Upper lobe of right lung (tissue), 1 donor: Measurements from ENCODE around the gene MPV17L2. TPM values are rescaled to one million over a fixed set of nuclear protein-coding genes. Genes with fewer than 3 reads are reported as not detected.

Source experiments
- ATAC-seq: fragments of 200-7000 bp; cut with Tn5 transposase; one replicate; pipeline ENCODE4 v1.9.1; 2020; ENCODE audit warnings: mild to moderate bottlenecking, moderate library complexity
- DNase-seq: peaks from one replicate; pipeline ENCODE4 v3.0.0-alpha.2; 2020
- H3K27ac ChIP-seq: fragments of 200-600 bp; one replicate; pipeline ENCODE4 v1.8.0; 2022
- H3K27me3 ChIP-seq: fragments of 200-600 bp; one replicate; pipeline ENCODE4 v1.8.0; 2022; ENCODE audit warnings: mild to moderate bottlenecking
- H3K36me3 ChIP-seq: fragments of 200-600 bp; one replicate; pipeline ENCODE4 v1.8.0; 2022
- H3K4me1 ChIP-seq: fragments of 200-600 bp; one replicate; pipeline ENCODE4 v1.8.0; 2022
- H3K4me3 ChIP-seq: fragments of 200-600 bp; one replicate; pipeline ENCODE4 v1.8.0; 2022; ENCODE audit warnings: mild to moderate bottlenecking
- H3K9me3 ChIP-seq: fragments of 200-600 bp; one replicate; pipeline ENCODE4 v1.8.0; 2022
- intact Hi-C: fragments of 100-400 bp; cut with DNase I; formaldehyde crosslinking; loops from one replicate; pipeline ENCODE4 v1.11.0; 2022
- total RNA-seq: library from RNA; stranded (reverse); fragmentation: NEBNext Ultra II Directional; extraction: Animal tissue kit (Norgen Biotek cat#: 25700); gene quantifications from one replicate; pipeline ENCODE4 v1.2.1, GENCODE V29; 2021
- TF ChIP-seq, protein P1 (sequence below): fragments of 200-600 bp; IDR thresholded peaks from one replicate; pipeline ENCODE4 v1.8.0; 2022; ENCODE audit warnings: antibody characterized with exemption
- donor health status: DM: no; HTN: yes; CAD: no; lungs with severe emphysema.

MPV17L2 gene
- total RNA-seq, 1 donor from 2014 or later = 8.2 TPM

- intact Hi-C loops = loop anchor here (10.0 kb wide), 1 partner anchor 49 kb away; no protein-coding TSS in a partner anchor
- no peaks in the 10 kb centered on the region for H3K9me3 ChIP-seq
- H3K27me3 ChIP-seq = no peaks in the 10 kb centered on the region
- no peak overlapping the region for H3K27ac ChIP-seq
- peaks cover 12% of the 10 kb centered on the region for H3K4me1 ChIP-seq
- H3K4me3 ChIP-seq = no peak overlapping the region
- H3K36me3 ChIP-seq = peaks cover 47% of the 10 kb centered on the region
- ATAC-seq (no peak), DNase-seq (no peak)
- TF ChIP-seq, protein P1, sequence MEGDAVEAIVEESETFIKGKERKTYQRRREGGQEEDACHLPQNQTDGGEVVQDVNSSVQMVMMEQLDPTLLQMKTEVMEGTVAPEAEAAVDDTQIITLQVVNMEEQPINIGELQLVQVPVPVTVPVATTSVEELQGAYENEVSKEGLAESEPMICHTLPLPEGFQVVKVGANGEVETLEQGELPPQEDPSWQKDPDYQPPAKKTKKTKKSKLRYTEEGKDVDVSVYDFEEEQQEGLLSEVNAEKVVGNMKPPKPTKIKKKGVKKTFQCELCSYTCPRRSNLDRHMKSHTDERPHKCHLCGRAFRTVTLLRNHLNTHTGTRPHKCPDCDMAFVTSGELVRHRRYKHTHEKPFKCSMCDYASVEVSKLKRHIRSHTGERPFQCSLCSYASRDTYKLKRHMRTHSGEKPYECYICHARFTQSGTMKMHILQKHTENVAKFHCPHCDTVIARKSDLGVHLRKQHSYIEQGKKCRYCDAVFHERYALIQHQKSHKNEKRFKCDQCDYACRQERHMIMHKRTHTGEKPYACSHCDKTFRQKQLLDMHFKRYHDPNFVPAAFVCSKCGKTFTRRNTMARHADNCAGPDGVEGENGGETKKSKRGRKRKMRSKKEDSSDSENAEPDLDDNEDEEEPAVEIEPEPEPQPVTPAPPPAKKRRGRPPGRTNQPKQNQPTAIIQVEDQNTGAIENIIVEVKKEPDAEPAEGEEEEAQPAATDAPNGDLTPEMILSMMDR = no peak
These were observed 28.9 kb upstream of the MPV17L2 start for GRCh38 chr19:18164072-18164471.

- no peak for ATAC-seq
- intact Hi-C loops = loop anchor here (10.0 kb wide), 1 partner anchor 51 kb away; no protein-coding TSS in a partner anchor
These were observed 27.0 kb upstream of the MPV17L2 start for GRCh38 chr19:18165794-18166544.

DNA sequence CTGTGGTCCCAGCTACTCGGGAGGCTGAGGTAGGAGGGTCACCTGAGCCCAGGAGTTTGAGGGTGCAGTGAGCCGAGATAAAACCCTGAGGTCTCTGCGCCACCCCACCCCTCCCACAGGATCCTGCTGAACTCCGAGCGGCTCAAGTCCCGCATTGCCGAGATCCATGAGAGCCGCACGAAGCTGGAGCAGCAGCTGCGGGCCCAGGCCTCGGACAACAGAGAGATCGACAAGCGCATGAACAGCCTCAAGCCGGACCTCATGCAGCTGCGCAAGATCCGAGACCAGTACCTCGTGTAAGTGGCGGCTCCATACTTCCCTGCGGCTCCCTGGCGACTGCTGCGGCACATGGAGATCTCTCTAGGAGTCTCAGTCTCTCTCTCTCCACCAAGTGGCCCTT is 26.0 kb upstream of the MPV17L2 start:
- TF ChIP-seq, protein P1 = no peak
- Histone ChIP-seq H3K27me3 (no peaks in the 10 kb centered on the region), H3K4me3 (no peak overlapping the region), H3K4me1 (peaks cover 6% of the 10 kb centered on the region), H3K27ac (no peak overlapping the region), H3K36me3 (peaks cover 50% of the 10 kb centered on the region), H3K9me3 (no peaks in the 10 kb centered on the region)
- no peak for ATAC-seq
- intact Hi-C loops = loop anchor here (10.0 kb wide), 1 partner anchor 52 kb away; no protein-coding TSS in a partner anchor
- DNase-seq = no peak

More at GRCh38 chr19:18165794-18166544, 27.0 kb upstream of the MPV17L2 start:
- Histone ChIP-seq H3K36me3 (peaks cover 52% of the 10 kb centered on the region), H3K4me1 (peaks cover 7% of the 10 kb centered on the region), H3K27ac (no peak overlapping the region), H3K27me3 (no peaks in the 10 kb centered on the region), H3K9me3 (no peaks in the 10 kb centered on the region), H3K4me3 (no peak overlapping the region)
- no peak for DNase-seq
- TF ChIP-seq, protein P1 = no peak

GRCh38 chr19:18167975-18168645 is 24.9 kb upstream of the MPV17L2 start:
- peak; percentile 69 for ATAC-seq
- no peaks in the 10 kb centered on the region for H3K9me3 ChIP-seq
- intact Hi-C loops = loop anchor here (10.0 kb wide), 1 partner anchor 53 kb away; no protein-coding TSS in a partner anchor
- H3K4me1 ChIP-seq = peaks cover 6% of the 10 kb centered on the region
- DNase-seq = peak; percentile 72
- no peak overlapping the region for H3K4me3 ChIP-seq
- H3K36me3 ChIP-seq = peaks cover 44% of the 10 kb centered on the region
- H3K27me3 ChIP-seq = no peaks in the 10 kb centered on the region
- H3K27ac ChIP-seq = no peak overlapping the region
- TF ChIP-seq, protein P1 = peak; percentile 76

DNA sequence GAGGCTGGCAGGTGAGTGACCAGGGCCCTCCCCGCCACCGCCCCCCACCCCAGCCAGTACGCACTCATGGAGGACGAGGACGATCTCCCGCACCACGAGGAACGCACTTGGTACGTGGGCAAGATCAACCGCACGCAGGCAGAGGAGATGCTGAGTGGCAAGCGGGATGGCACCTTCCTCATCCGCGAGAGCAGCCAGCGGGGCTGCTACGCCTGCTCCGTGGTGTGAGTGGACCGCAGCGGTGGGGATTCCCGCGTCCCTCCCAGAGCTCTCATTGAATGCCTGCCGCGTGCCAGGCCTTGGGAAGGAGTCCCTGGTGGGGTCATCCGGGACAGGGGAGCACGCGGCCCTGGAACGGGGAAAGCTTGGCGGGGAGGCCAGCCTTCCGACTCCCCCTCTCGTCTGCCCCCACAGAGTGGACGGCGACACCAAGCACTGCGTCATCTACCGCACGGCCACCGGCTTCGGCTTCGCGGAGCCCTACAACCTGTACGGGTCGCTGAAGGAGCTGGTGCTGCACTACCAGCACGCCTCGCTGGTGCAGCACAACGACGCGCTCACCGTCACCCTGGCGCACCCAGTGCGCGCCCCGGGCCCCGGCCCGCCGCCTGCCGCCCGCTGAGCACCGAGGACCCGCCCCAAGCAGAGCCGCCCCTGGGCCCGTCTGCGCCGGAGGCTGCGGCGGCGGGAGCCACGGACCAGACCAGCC is 24.2 kb upstream of the MPV17L2 start:
- DNase-seq (no peak), ATAC-seq (no peak)
- H3K9me3 ChIP-seq = no peaks in the 10 kb centered on the region
- intact Hi-C loops = loop anchor here (10.0 kb wide), 1 partner anchor 54 kb away; no protein-coding TSS in a partner anchor
- H3K27me3 ChIP-seq = no peaks in the 10 kb centered on the region
- no peak overlapping the region for H3K4me3 ChIP-seq
- H3K36me3 ChIP-seq = peaks cover 37% of the 10 kb centered on the region
- TF ChIP-seq, protein P1 = no peak
- H3K27ac ChIP-seq = no peak overlapping the region
- peaks cover 10% of the 10 kb centered on the region for H3K4me1 ChIP-seq
